Natural killer cell (primary cell): ENCODE results near the gene GNPTG. TPM values are rescaled to one million over a fixed set of nuclear protein-coding genes. Genes with fewer than 3 reads are reported as not detected.

Experiments
- ATAC-seq, 3 donors: fragments of 150-1000 bp in 2 of 3; fragments of 200-7000 bp in 1 of 3; cut with Tn5 transposase; 1 replicate in 1 of 3; 2 replicates in 2 of 3; pipeline ENCODE4 v1.10.0; 2021; ENCODE audit warnings: mild to moderate bottlenecking in 2 of 3, moderate library complexity in 2 of 3
- DNase-seq, 2 donors: peaks; one replicate each; pipeline versions ENCODE4 v3.0.0 to v3.0.0-alpha.2; 2013 to 2021; ENCODE audit warnings: mixed read lengths in 1 of 2
- H3K27ac ChIP-seq: one replicate; pipeline ENCODE4 v1.5.1; 2013; ENCODE audit warnings: mild to moderate bottlenecking, low read length
- H3K27me3 ChIP-seq: one replicate; pipeline ENCODE4 v1.6.1; 2013; ENCODE audit warnings: low read length; ENCODE audit not compliant: control insufficient read depth, insufficient read depth
- H3K36me3 ChIP-seq: one replicate; pipeline ENCODE4 v1.6.1; 2013; ENCODE audit warnings: low read length; ENCODE audit not compliant: control insufficient read depth, insufficient read depth
- H3K4me1 ChIP-seq: one replicate; pipeline ENCODE4 v1.6.1; 2013; ENCODE audit warnings: low read length; ENCODE audit not compliant: control insufficient read depth, insufficient read depth
- H3K4me3 ChIP-seq: one replicate; pipeline ENCODE4 v1.5.1; 2013; ENCODE audit warnings: low read length
- H3K9me3 ChIP-seq: one replicate; pipeline ENCODE4 v1.6.1; 2013; ENCODE audit warnings: low read length; ENCODE audit not compliant: control insufficient read depth, insufficient read depth
- H3K27ac Mint-ChIP-seq, 2 donors: one replicate each; pipeline ENCODE4 v1.8.0; 2022; ENCODE audit warnings: mild to moderate bottlenecking in 2 of 2, mixed read lengths in 2 of 2, moderate library complexity in 1 of 2
- H3K27me3 Mint-ChIP-seq, 2 donors: one replicate each; pipeline ENCODE4 v1.8.0; 2022; ENCODE audit warnings: low read depth in 2 of 2, mixed read lengths in 2 of 2
- H3K36me3 Mint-ChIP-seq: one replicate; pipeline ENCODE4 v1.8.0; 2022; ENCODE audit warnings: mixed read lengths
- H3K4me1 Mint-ChIP-seq, 2 donors: one replicate each; pipeline ENCODE4 v1.8.0; 2022; ENCODE audit warnings: mixed read lengths in 2 of 2
- H3K4me3 Mint-ChIP-seq: one replicate; pipeline ENCODE4 v1.8.0; 2022; ENCODE audit warnings: mild to moderate bottlenecking, moderate library complexity, mixed read lengths
- H3K9me3 Mint-ChIP-seq, 2 donors: one replicate each; pipeline ENCODE4 v1.8.0; 2022; ENCODE audit warnings: mixed read lengths in 2 of 2
- CTCF ChIP-seq: fragments of 200-600 bp; IDR thresholded peaks from one replicate; pipeline ENCODE4 v1.8.0; 2022; ENCODE audit warnings: antibody characterized with exemption
- WGBS: methylation state at CpG from one replicate; pipeline ENCODE4 v1.1.7; 2013; ENCODE audit warnings: missing lambda C conversion rate; ENCODE audit not compliant: insufficient coverage; 5-methylcytosine and 5-hydroxymethylcytosine counted together
- intact Hi-C: fragments of 100-400 bp; cut with micrococcal nuclease; formaldehyde crosslinking; loops from one replicate; pipeline ENCODE4 v1.14.2; 2022
- total RNA-seq, 4 donors: library from RNA; stranded (reverse); fragments of 120-200 nt in 1 of 4; gene quantifications; one replicate each; pipeline versions ENCODE4 v1.2.3 to v1.2.4, GENCODE V29; 2013 to 2022

The GNPTG gene
- total RNA-seq, 3 donors from 2014 or later (not counting 1 experiment from before 2014, with no cell fraction given): 58.7 to 65.9 (median 62.0) TPM

- Mint-ChIP-seq H3K4me3 (no peak overlapping the region), H3K9me3 (no peaks in the 10 kb centered on the region), H3K36me3 (no peaks in the 10 kb centered on the region), H3K27me3 (no peaks in the 10 kb centered on the region), H3K27ac (no peak overlapping the region), H3K4me1 (peaks cover 0 to 4% of the 10 kb centered on the region in 2 donors)
- H3K36me3 ChIP-seq: peaks cover 39% of the 10 kb centered on the region
- 93% methylated on average over 16 of the region's 16 CpGs for WGBS
- no peak overlapping the region for H3K4me3 ChIP-seq
- no peak overlapping the region for H3K27ac ChIP-seq
- ATAC-seq (no peak), DNase-seq (no peak)
- no peaks in the 10 kb centered on the region for H3K4me1 ChIP-seq
- no peaks in the 10 kb centered on the region for H3K9me3 ChIP-seq
- no peaks in the 10 kb centered on the region for H3K27me3 ChIP-seq
- intact Hi-C loops: no loop called here
- no peak for TF ChIP-seq CTCF
Measured at GRCh38 chr16:1387331-1387730, 35.6 kb downstream of the GNPTG start.

GRCh38 chr16:1389762-1390161 lies 38.0 kb downstream of the GNPTG start:
- no peaks in the 10 kb centered on the region for H3K27me3 Mint-ChIP-seq
- no peak overlapping the region for H3K4me3 ChIP-seq
- whole genome bisulfite sequencing: 93% methylated on average over 7 of the region's 7 CpGs

GRCh38 chr16:1390239-1390779 lies 38.6 kb downstream of the GNPTG start:
- Histone ChIP-seq H3K9me3 (no peaks in the 10 kb centered on the region), H3K27me3 (no peaks in the 10 kb centered on the region), H3K4me1 (no peaks in the 10 kb centered on the region), H3K36me3 (peaks cover 48% of the 10 kb centered on the region), H3K4me3 (no peak overlapping the region), H3K27ac (no peak overlapping the region)
- TF ChIP-seq CTCF: no peak
- no peak overlapping the region for H3K4me3 Mint-ChIP-seq
- no peak overlapping the region for H3K27ac Mint-ChIP-seq
- ATAC-seq: no peak
- H3K27me3 Mint-ChIP-seq: no peaks in the 10 kb centered on the region
- no peaks in the 10 kb centered on the region for H3K36me3 Mint-ChIP-seq
- intact Hi-C loops: no loop called here
- no peaks in the 10 kb centered on the region for H3K9me3 Mint-ChIP-seq
- 67% methylated on average over 28 of the region's 28 CpGs for WGBS
- DNase-seq: no peak
- peaks cover 0 to 4% of the 10 kb centered on the region in 2 donors for H3K4me1 Mint-ChIP-seq

More at GRCh38 chr16:1389762-1390161, 38.0 kb downstream of the GNPTG start:
- no peak overlapping the region for H3K27ac ChIP-seq
- no peak for ATAC-seq
- H3K9me3 Mint-ChIP-seq: no peaks in the 10 kb centered on the region
- TF ChIP-seq CTCF: no peak
- H3K36me3 ChIP-seq: peaks cover 51% of the 10 kb centered on the region
- H3K4me3 Mint-ChIP-seq: no peak overlapping the region
- no peaks in the 10 kb centered on the region for H3K4me1 ChIP-seq
- no peak for DNase-seq
- H3K27me3 ChIP-seq: no peaks in the 10 kb centered on the region
- intact Hi-C loops: no loop called here
- no peaks in the 10 kb centered on the region for H3K9me3 ChIP-seq
- peaks cover 0 to 4% of the 10 kb centered on the region in 2 donors for H3K4me1 Mint-ChIP-seq
- H3K36me3 Mint-ChIP-seq: no peaks in the 10 kb centered on the region
- H3K27ac Mint-ChIP-seq: no peak overlapping the region

- H3K4me1 ChIP-seq: no peaks in the 10 kb centered on the region
- no peaks in the 10 kb centered on the region for H3K27me3 ChIP-seq
- ATAC-seq (no peak), DNase-seq (no peak)
- Mint-ChIP-seq H3K9me3 (no peaks in the 10 kb centered on the region), H3K4me3 (no peak overlapping the region), H3K4me1 (no peaks in the 10 kb centered on the region), H3K27me3 (no peaks in the 10 kb centered on the region), H3K36me3 (no peaks in the 10 kb centered on the region), H3K27ac (no peak overlapping the region)
- no peak overlapping the region for H3K4me3 ChIP-seq
- TF ChIP-seq CTCF: no peak
- 94% methylated on average over 17 of the region's 17 CpGs for WGBS
- no peak overlapping the region for H3K27ac ChIP-seq
- intact Hi-C loops: no loop called here
- H3K36me3 ChIP-seq: peaks cover 54% of the 10 kb centered on the region
- H3K9me3 ChIP-seq: no peaks in the 10 kb centered on the region
Measured at GRCh38 chr16:1392826-1393225, 41.1 kb downstream of the GNPTG start.
